GM12878 (cell line): ENCODE data around the gene FAM171A1. TPM values are rescaled to one million over a fixed set of nuclear protein-coding genes. Genes with fewer than 3 reads are reported as not detected.

ENCODE experiments used
- ATAC-seq: fragments of 200-7000 bp; cut with Tn5 transposase; 3 replicates; pipeline ENCODE4 v1.9.1; 2020; ENCODE audit warnings: mild to moderate bottlenecking, moderate library complexity
- BruUV-seq: library from RNA; stranded (reverse); fragments of 400-500 nt; replicated peaks from 2 replicates; lab custom pipeline; 2021; lab: Mats Ljungman, UMichigan
- CTCF ChIA-PET: fragments of 300-600 bp; sonication (Branson Sonifier 250); formaldehyde crosslinking; extraction: SDS; loops from one replicate; lab custom pipeline; 2021; ENCODE audit warnings: inconsistent platforms; lab: Yijun Ruan, JAX
- POLR2A ChIA-PET: fragments of 350-600 bp; formaldehyde crosslinking; extraction: SDS; loops from one replicate; lab custom pipeline; 2021; ENCODE audit warnings: inconsistent platforms; lab: Charles Lee
- RAD21 ChIA-PET: fragments of 300-600 bp; sonication (Branson Sonifier 250); formaldehyde crosslinking; loops from one replicate; lab custom pipeline; 2023; ENCODE audit warnings: antibody characterized with exemption; ENCODE audit not compliant: unreplicated experiment; lab: Charles Lee
- SMC1A ChIA-PET: fragments of 300-600 bp; sonication (Branson Sonifier 250); formaldehyde crosslinking; loops from one replicate; lab custom pipeline; 2023; ENCODE audit not compliant: unreplicated experiment, uncharacterized antibody; lab: Charles Lee
- DNase-seq: peaks from one replicate; pipeline ENCODE4 v3.0.0-alpha.2; 2011; ENCODE audit warnings: low read depth, low spot score
- FAIRE-seq: peaks from 3 replicates; lab custom pipeline; 2011; peaks lifted over from hg19 to GRCh38; lab: Jason Lieb, UNC
- H2AFZ ChIP-seq: 2 replicates; pipeline ENCODE4 v1.6.0; 2011; ENCODE audit warnings: low read depth, low read length, control low read depth; ENCODE audit not compliant: control insufficient read depth
- H3K27ac ChIP-seq: 2 replicates; pipeline ENCODE4 v1.5.1; 2011; ENCODE audit warnings: control low read depth; ENCODE audit not compliant: control insufficient read depth, insufficient read depth
- H3K27me3 ChIP-seq, 2 experiments: replicated peaks in 1 of 2; 2 replicates each; pipeline versions ENCODE4 v1.6.0 to v1.6.1; 2011; ENCODE audit warnings: low read length in 1 of 2; ENCODE audit not compliant: control insufficient read depth in 2 of 2, insufficient read depth in 2 of 2
- H3K36me3 ChIP-seq, 2 experiments: 2 replicates each; pipeline ENCODE4 v1.5.1; 2011; ENCODE audit warnings: low read length in 1 of 2; ENCODE audit not compliant: control insufficient read depth in 2 of 2, insufficient read depth in 2 of 2
- H3K4me1 ChIP-seq: 2 replicates; pipeline ENCODE4 v1.6.1; 2011; ENCODE audit warnings: mild to moderate bottlenecking, low read length, moderate library complexity, mixed read lengths; ENCODE audit not compliant: control insufficient read depth, insufficient read depth
- H3K4me2 ChIP-seq: 2 replicates; pipeline ENCODE4 v1.6.0; 2011; ENCODE audit warnings: control low read depth; ENCODE audit not compliant: control insufficient read depth, insufficient read depth
- H3K4me3 ChIP-seq: fragments of 200-600 bp; sonication (generic); 2 replicates; pipeline ENCODE4 v1.5.1; 2016
- H3K79me2 ChIP-seq: 2 replicates; pipeline ENCODE4 v1.6.0; 2011; ENCODE audit warnings: low read length; ENCODE audit not compliant: control insufficient read depth, insufficient read depth
- H3K9ac ChIP-seq: 2 replicates; pipeline ENCODE4 v1.8.0; 2011; ENCODE audit warnings: low read length, control low read depth, mixed read lengths; ENCODE audit not compliant: control insufficient read depth, insufficient read depth
- H3K9me3 ChIP-seq: replicated peaks from 3 replicates; pipeline ENCODE4 v1.5.1; 2011; ENCODE audit warnings: mild to moderate bottlenecking, low read length; ENCODE audit not compliant: control insufficient read depth, insufficient read depth
- H4K20me1 ChIP-seq: 2 replicates; pipeline ENCODE4 v1.6.0; 2011; ENCODE audit not compliant: control insufficient read depth, insufficient read depth
- BCLAF1 ChIP-seq: fragments of 450-650 bp; IDR thresholded peaks from 2 replicates; pipeline ENCODE4 v1.6.1; 2017; ENCODE audit warnings: antibody characterized with exemption, mild to moderate bottlenecking, moderate library complexity
- BHLHE40 ChIP-seq, 2 experiments: fragments of 450-650 bp in 1 of 2; IDR thresholded peaks; 2 replicates each; pipeline ENCODE4 v1.6.1; 2011 to 2017; ENCODE audit warnings: low read depth in 2 of 2, borderline replicate concordance in 1 of 2, improper control_type of control experiment in 1 of 2, low read length in 1 of 2, mild to moderate bottlenecking in 1 of 2
- MXI1 ChIP-seq: fragments of 150-350 bp; IDR thresholded peaks from 2 replicates; pipeline ENCODE4 v1.6.1; 2011; ENCODE audit warnings: low read depth, mild to moderate bottlenecking, inconsistent platforms, low read length, improper control_type of control experiment
- POLR2A ChIP-seq: IDR thresholded peaks from 2 replicates; pipeline ENCODE4 v1.6.1; 2011; ENCODE audit warnings: low read depth, mild to moderate bottlenecking, low read length
- RELB ChIP-seq: fragments of 450-650 bp; IDR thresholded peaks from 2 replicates; pipeline ENCODE4 v1.6.1; 2017; ENCODE audit warnings: low read depth, mild to moderate bottlenecking, moderate library complexity
- ZBTB40 ChIP-seq: fragments of 450-650 bp; IDR thresholded peaks from 2 replicates; pipeline ENCODE4 v1.6.1; 2016; ENCODE audit warnings: mild to moderate bottlenecking, moderate library complexity, borderline replicate concordance
- WGBS: methylation state at CpG from one replicate; pipeline ENCODE4 v1.1.6; 2016; ENCODE audit warnings: low lambda C conversion rate; ENCODE audit not compliant: insufficient replicate concordance, insufficient coverage; ENCODE audit errors: missing lambda C conversion rate; 5-methylcytosine and 5-hydroxymethylcytosine counted together
- in situ Hi-C: fragments of 300-500 bp; cut with MboI; formaldehyde crosslinking; loops from 9 replicates; pipeline ENCODE4 v1.14.3; 2018; ENCODE audit warnings: mixed read lengths
- intact Hi-C: fragments of 100-400 bp; cut with micrococcal nuclease; formaldehyde crosslinking; loops from one replicate; pipeline ENCODE4 v1.14.2; 2022; ENCODE audit not compliant: unreplicated experiment
- polyA plus RNA-seq, 11 experiments: library from polyadenylated mRNA; depleted of rRNA in 4 of 11; unstranded in 6 of 11; stranded (reverse) in 5 of 11; fragments of >200 nt; fragmentation: Nextera tagmentation in 4 of 11; fragmentation: Illumina TruSeq in 1 of 11; extraction: Ambion mirVana in 4 of 11; extraction: Trizol in 1 of 11; gene quantifications; 1 replicate in 1 of 11; 2 replicates in 10 of 11; pipeline versions ENCODE4 v1.2.1 to v1.2.3, GENCODE V29; 2011 to 2016; ENCODE audit warnings: inconsistent platforms in 2 of 11, missing spikeins in 2 of 11, low read depth in 1 of 11
- total RNA-seq, 4 experiments: library from RNA; depleted of rRNA in 3 of 4; stranded (reverse); fragments of >200 nt in 3 of 4; fragmentation: Illumina TruSeq in 1 of 4; extraction: Trizol in 1 of 4; gene quantifications; 2 replicates each; pipeline versions ENCODE4 v1.2.1 to v1.2.3, GENCODE V29; 2013 to 2021
- TF ChIP-seq, protein P1 (sequence below): IDR thresholded peaks from 2 replicates; pipeline ENCODE4 v1.6.1; 2012; ENCODE audit warnings: improper control_type of control experiment, low read depth, low read length; ENCODE audit not compliant: insufficient replicate concordance

FAM171A1 gene
- total and polyA plus RNA-seq, 10 of the 15 experiments (the other 5 are each of a cell fraction or from before 2014, with no cell fraction given): 0.05 to 0.28 (median 0.10) TPM; not detected in 1

DNA sequence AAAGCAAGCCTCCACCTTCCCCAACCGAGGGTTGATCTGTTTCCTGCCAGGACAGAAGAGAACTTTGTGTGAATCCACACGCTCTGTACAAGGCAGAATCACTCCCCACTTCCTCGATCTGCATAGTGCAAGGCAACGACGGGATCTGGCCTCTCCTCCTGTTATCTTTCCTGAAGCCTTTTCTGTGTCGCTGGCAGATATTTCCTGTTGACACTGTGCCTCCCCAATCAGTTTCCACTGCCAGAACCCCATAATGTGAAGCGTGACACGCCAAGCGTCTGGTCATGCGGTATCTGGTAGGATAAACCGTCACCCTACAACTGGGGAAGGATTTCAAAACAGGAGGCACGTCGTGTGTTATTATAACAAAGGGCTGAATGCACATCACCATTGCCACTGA lies 57.2 kb downstream of the FAM171A1 start:
- BruUV-seq: no TSS peak
- H4K20me1 ChIP-seq: no peaks in the 10 kb centered on the region
- no peak overlapping the region for H3K4me3 ChIP-seq
- H3K4me2 ChIP-seq: no peak overlapping the region
- FAIRE-seq (no peak), DNase-seq (no peak), ATAC-seq (no peak)
- no peaks in the 10 kb centered on the region for H3K36me3 ChIP-seq
- H3K79me2 ChIP-seq: no peaks in the 10 kb centered on the region
- ChIA-PET SMC1A (no interaction called here), RAD21 (no interaction called here), CTCF (no interaction called here), POLR2A (no interaction called here)
- H3K27ac ChIP-seq: no peak overlapping the region
- H3K9ac ChIP-seq: no peak overlapping the region
- H2AFZ ChIP-seq: no peak overlapping the region
- peaks cover 0 to 4% of the 10 kb centered on the region in 2 experiments; a peak in 3 of 4 replicates for H3K27me3 ChIP-seq
- TF ChIP-seq ZBTB40 (no peak), RELB (no peak), POLR2A (no peak), BCLAF1 (no peak), BHLHE40 (IDR thresholded peaks at IDR 0.05; ENCODE audit: borderline replicate concordance in 1 of 2, low read depth in 2 of 2, low read length in 1 of 2) (no peak), MXI1 (no peak)
- TF ChIP-seq, protein P1, sequence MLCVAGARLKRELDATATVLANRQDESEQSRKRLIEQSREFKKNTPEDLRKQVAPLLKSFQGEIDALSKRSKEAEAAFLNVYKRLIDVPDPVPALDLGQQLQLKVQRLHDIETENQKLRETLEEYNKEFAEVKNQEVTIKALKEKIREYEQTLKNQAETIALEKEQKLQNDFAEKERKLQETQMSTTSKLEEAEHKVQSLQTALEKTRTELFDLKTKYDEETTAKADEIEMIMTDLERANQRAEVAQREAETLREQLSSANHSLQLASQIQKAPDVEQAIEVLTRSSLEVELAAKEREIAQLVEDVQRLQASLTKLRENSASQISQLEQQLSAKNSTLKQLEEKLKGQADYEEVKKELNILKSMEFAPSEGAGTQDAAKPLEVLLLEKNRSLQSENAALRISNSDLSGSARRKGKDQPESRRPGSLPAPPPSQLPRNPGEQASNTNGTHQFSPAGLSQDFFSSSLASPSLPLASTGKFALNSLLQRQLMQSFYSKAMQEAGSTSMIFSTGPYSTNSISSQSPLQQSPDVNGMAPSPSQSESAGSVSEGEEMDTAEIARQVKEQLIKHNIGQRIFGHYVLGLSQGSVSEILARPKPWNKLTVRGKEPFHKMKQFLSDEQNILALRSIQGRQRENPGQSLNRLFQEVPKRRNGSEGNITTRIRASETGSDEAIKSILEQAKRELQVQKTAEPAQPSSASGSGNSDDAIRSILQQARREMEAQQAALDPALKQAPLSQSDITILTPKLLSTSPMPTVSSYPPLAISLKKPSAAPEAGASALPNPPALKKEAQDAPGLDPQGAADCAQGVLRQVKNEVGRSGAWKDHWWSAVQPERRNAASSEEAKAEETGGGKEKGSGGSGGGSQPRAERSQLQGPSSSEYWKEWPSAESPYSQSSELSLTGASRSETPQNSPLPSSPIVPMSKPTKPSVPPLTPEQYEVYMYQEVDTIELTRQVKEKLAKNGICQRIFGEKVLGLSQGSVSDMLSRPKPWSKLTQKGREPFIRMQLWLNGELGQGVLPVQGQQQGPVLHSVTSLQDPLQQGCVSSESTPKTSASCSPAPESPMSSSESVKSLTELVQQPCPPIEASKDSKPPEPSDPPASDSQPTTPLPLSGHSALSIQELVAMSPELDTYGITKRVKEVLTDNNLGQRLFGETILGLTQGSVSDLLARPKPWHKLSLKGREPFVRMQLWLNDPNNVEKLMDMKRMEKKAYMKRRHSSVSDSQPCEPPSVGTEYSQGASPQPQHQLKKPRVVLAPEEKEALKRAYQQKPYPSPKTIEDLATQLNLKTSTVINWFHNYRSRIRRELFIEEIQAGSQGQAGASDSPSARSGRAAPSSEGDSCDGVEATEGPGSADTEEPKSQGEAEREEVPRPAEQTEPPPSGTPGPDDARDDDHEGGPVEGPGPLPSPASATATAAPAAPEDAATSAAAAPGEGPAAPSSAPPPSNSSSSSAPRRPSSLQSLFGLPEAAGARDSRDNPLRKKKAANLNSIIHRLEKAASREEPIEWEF: no peak
- H3K9me3 ChIP-seq: no peaks in the 10 kb centered on the region
- H3K4me1 ChIP-seq: no peaks in the 10 kb centered on the region
- in situ Hi-C loops: no loop called here
- intact Hi-C loops: no loop called here
- WGBS: 57% methylated on average over 13 of the region's 13 CpGs
